Endothelial cell (in vitro differentiated cells): ENCODE results near the gene PTPN5. TPM values are rescaled to one million over a fixed set of nuclear protein-coding genes. Genes with fewer than 3 reads are reported as not detected.

Experiments
- DNase-seq: peaks from one replicate; pipeline ENCODE4 v3.0.0; 2021; ENCODE audit warnings: low spot score
- H3K27ac Mint-ChIP-seq: one replicate; pipeline ENCODE4 v1.8.0; 2021; ENCODE audit warnings: mixed read lengths, inconsistent platforms; ENCODE audit not compliant: unreplicated experiment
- H3K27me3 Mint-ChIP-seq: one replicate; pipeline ENCODE4 v1.8.0; 2021; ENCODE audit warnings: mild to moderate bottlenecking, moderate library complexity, mixed read lengths, inconsistent platforms; ENCODE audit not compliant: unreplicated experiment
- H3K36me3 Mint-ChIP-seq: one replicate; pipeline ENCODE4 v1.8.0; 2021; ENCODE audit warnings: mild to moderate bottlenecking, low read depth, mixed read lengths, inconsistent platforms; ENCODE audit not compliant: unreplicated experiment
- H3K4me1 Mint-ChIP-seq: one replicate; pipeline ENCODE4 v1.8.0; 2021; ENCODE audit warnings: mild to moderate bottlenecking, mixed read lengths, inconsistent platforms; ENCODE audit not compliant: unreplicated experiment
- H3K4me3 Mint-ChIP-seq: one replicate; pipeline ENCODE4 v1.8.0; 2021; ENCODE audit warnings: mild to moderate bottlenecking, mixed read lengths, inconsistent platforms; ENCODE audit not compliant: unreplicated experiment
- H3K9me3 Mint-ChIP-seq: one replicate; pipeline ENCODE4 v1.8.0; 2021; ENCODE audit warnings: mixed read lengths, inconsistent platforms; ENCODE audit not compliant: unreplicated experiment
- total RNA-seq: library from RNA; stranded (reverse); fragmentation: NEBNext Ultra II Directional; extraction: Animal tissue kit (Norgen Biotek cat#: 25700); gene quantifications from one replicate; pipeline ENCODE4 v1.2.1, GENCODE V29; 2021; ENCODE audit not compliant: unreplicated experiment
- TF ChIP-seq, protein P1 (sequence below): fragments of 200-600 bp; sonication (generic); IDR thresholded peaks from one replicate; pipeline ENCODE4 v1.5.0; 2021; ENCODE audit warnings: antibody characterized with exemption; ENCODE audit not compliant: unreplicated experiment

The PTPN5 gene
- total RNA-seq, 1 donor from 2014 or later: 16.4 TPM

DNA sequence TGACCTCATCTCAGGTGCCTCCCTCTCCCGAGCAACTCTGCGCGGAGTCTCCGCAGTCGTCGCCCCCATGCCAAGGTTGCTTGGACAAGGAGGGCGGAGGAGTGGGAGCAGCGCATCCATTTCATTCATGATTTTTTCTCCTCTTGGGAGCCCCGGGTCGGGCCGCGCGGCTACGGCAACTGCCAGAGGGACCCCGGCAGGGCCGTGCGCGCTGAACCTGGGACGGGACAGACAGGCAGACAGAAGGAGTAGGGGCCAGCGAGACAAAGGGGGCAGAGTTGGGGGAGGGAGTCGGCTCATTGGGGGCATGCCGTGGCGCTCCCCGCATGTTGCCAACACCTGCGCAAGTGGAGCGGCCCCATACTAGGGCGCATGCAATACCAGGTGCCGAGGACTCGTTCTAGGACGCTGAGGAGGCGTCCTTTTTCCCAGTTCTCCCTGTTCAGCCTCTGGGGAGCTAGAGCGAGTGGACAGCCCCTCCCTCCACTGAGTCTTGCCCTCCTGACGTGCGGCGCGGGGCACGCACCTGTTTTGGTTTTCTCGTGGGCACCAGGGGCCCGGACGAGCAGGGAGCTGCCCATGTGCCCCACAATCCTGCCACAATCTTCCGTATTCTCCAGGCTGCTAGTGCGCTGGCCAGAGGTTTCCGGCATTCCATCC is 501 bp upstream of the PTPN5 start:
- H3K4me3 Mint-ChIP-seq: peak overlapping the region; percentile 90
- H3K36me3 Mint-ChIP-seq: no peaks in the 10 kb centered on the region
- DNase-seq: peak; percentile 44
- TF ChIP-seq, protein P1, sequence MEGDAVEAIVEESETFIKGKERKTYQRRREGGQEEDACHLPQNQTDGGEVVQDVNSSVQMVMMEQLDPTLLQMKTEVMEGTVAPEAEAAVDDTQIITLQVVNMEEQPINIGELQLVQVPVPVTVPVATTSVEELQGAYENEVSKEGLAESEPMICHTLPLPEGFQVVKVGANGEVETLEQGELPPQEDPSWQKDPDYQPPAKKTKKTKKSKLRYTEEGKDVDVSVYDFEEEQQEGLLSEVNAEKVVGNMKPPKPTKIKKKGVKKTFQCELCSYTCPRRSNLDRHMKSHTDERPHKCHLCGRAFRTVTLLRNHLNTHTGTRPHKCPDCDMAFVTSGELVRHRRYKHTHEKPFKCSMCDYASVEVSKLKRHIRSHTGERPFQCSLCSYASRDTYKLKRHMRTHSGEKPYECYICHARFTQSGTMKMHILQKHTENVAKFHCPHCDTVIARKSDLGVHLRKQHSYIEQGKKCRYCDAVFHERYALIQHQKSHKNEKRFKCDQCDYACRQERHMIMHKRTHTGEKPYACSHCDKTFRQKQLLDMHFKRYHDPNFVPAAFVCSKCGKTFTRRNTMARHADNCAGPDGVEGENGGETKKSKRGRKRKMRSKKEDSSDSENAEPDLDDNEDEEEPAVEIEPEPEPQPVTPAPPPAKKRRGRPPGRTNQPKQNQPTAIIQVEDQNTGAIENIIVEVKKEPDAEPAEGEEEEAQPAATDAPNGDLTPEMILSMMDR: no peak
- H3K4me1 Mint-ChIP-seq: peaks cover 12% of the 10 kb centered on the region
- H3K9me3 Mint-ChIP-seq: no peaks in the 10 kb centered on the region
- H3K27me3 Mint-ChIP-seq: peaks cover 2% of the 10 kb centered on the region
- no peak overlapping the region for H3K27ac Mint-ChIP-seq

DNA sequence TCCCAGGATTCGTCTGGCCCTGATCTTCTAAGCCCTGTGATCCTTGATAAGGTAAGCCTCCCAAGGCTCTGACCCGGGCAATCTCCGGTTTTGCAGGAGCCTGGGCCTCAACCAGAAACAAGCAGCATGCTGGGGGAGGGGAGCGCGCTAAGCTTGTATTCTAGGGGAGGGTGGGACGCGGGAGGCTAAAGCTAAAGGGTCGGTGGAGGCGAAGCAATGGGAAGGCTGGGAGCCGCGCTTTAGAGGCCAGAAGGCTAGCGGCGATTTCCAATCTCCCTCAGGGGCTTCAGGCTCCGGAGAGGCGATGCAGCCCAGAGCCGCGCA is 753 bp downstream of the PTPN5 start:
- Mint-ChIP-seq H3K27ac (no peak overlapping the region), H3K27me3 (peaks cover 2% of the 10 kb centered on the region), H3K4me1 (peaks cover 12% of the 10 kb centered on the region), H3K4me3 (peak overlapping the region; percentile 81), H3K9me3 (no peaks in the 10 kb centered on the region), H3K36me3 (no peaks in the 10 kb centered on the region)
- no peak for DNase-seq
- TF ChIP-seq, protein P1: no peak

DNA sequence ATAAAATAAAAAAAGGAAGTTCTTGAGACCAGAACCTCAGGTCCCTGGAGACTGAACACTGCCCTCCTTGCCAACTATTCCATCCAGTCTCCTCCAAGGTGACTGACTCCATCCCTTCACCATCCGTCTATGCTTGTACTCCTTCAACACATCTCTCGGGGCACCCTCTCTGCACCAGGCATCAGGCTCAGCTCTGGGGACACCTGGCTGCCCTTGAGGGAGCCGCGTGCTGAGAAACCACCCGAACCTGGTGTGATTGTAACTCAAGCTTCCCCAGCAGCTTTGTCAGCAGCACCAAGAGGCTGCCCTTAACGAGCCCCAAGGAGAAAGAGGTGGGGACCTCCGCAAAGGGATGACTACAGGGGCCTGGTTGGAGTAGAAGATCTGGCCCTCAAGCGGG is 1.7 kb downstream of the PTPN5 start:
- Mint-ChIP-seq H3K36me3 (no peaks in the 10 kb centered on the region), H3K27ac (no peak overlapping the region), H3K27me3 (peaks cover 2% of the 10 kb centered on the region), H3K9me3 (no peaks in the 10 kb centered on the region), H3K4me3 (peak overlapping the region; percentile 81), H3K4me1 (peaks cover 12% of the 10 kb centered on the region)
- TF ChIP-seq, protein P1: no peak
- DNase-seq: no peak

DNA sequence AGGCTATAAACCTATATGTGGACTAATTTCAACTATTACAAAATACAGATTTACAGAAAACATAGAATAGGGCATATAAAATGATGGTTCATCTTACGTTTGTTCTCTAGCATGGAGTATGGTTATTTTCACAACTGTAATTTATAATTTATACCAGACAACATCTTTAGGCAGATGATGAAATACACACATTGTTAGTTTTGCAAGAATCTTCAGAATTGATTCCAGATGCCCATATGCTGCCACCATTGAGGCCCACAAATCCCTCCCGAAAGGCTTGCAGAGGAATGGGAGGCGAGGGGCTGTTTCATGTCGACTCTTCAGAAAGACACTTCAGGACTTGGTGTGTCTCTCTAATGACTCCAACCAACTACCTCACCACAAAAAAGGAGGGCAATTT is 6.2 kb downstream of the PTPN5 start:
- peaks cover 6% of the 10 kb centered on the region for H3K4me1 Mint-ChIP-seq
- H3K4me3 Mint-ChIP-seq: no peak overlapping the region
- DNase-seq: no peak
- no peaks in the 10 kb centered on the region for H3K9me3 Mint-ChIP-seq
- TF ChIP-seq, protein P1: no peak
- H3K27me3 Mint-ChIP-seq: no peaks in the 10 kb centered on the region
- H3K27ac Mint-ChIP-seq: no peak overlapping the region
- peaks cover 4% of the 10 kb centered on the region for H3K36me3 Mint-ChIP-seq

DNA sequence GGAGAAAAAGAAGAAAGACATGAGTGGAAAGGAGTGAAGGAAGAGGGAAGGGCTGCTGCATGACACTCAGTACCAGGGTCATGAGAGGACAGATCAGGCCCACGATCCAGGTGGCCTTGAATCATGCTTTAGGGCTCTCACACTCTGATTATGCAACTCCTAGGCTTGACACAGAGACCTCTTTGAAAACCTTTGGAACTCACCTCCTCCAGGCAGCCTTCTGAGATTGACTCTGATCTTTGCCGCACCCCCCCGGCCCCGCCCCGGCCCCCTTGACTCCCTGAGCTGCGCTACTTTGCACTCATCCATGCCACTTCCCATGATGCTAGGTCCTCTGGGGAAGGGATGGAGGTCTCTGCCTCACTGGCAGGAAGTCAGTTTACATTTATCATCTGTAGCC is 10.7 kb downstream of the PTPN5 start:
- TF ChIP-seq, protein P1: no peak
- Mint-ChIP-seq H3K27ac (no peak overlapping the region), H3K27me3 (peaks cover 7% of the 10 kb centered on the region), H3K4me3 (no peak overlapping the region), H3K36me3 (peaks cover 17% of the 10 kb centered on the region), H3K4me1 (peaks cover 20% of the 10 kb centered on the region), H3K9me3 (peaks cover 4% of the 10 kb centered on the region)
- DNase-seq: no peak
